Liver (tissue), 9 donors: ENCODE data around the gene MROH9. TPM values are rescaled to one million over a fixed set of nuclear protein-coding genes. Genes with fewer than 3 reads are reported as not detected.

Experiments used
- DNase-seq: peaks from one replicate; pipeline ENCODE4 v3.0.0-alpha.2; 2017; ENCODE audit warnings: low spot score
- H3K27ac ChIP-seq, 2 donors: one replicate each; pipeline ENCODE4 v1.7.0; 2013; ENCODE audit warnings: inconsistent platforms in 2 of 2, low read length in 2 of 2, control low read depth in 1 of 2, low read depth in 1 of 2, mild to moderate bottlenecking in 1 of 2
- H3K27me3 ChIP-seq, 4 donors: one replicate each; pipeline versions ENCODE4 v1.6.1 to v1.7.0; 2013; ENCODE audit warnings: low read length in 3 of 4, inconsistent platforms in 1 of 4, mild to moderate bottlenecking in 1 of 4, moderate library complexity in 1 of 4; ENCODE audit not compliant: control insufficient read depth in 4 of 4, insufficient read depth in 4 of 4
- H3K36me3 ChIP-seq, 4 donors: one replicate each; pipeline versions ENCODE4 v1.6.1 to v1.7.0; 2013; ENCODE audit warnings: low read length in 3 of 4, mild to moderate bottlenecking in 3 of 4, low read depth in 1 of 4, moderate library complexity in 1 of 4; ENCODE audit not compliant: control insufficient read depth in 4 of 4, insufficient read depth in 3 of 4
- H3K4me1 ChIP-seq, 4 donors: one replicate each; pipeline versions ENCODE4 v1.6.1 to v1.7.0; 2013; ENCODE audit warnings: low read length in 3 of 4, mild to moderate bottlenecking in 3 of 4, moderate library complexity in 1 of 4; ENCODE audit not compliant: control insufficient read depth in 4 of 4, insufficient read depth in 4 of 4
- H3K4me3 ChIP-seq, 3 donors: one replicate each; pipeline versions ENCODE4 v1.6.1 to v1.7.0; 2013; ENCODE audit warnings: low read length in 3 of 3, control low read depth in 1 of 3, low read depth in 1 of 3, mild to moderate bottlenecking in 1 of 3
- H3K9ac ChIP-seq, 2 donors: one replicate each; pipeline ENCODE4 v1.7.0; 2013; ENCODE audit warnings: low read length in 2 of 2, mild to moderate bottlenecking in 2 of 2, moderate library complexity in 2 of 2, control low read depth in 1 of 2, low read depth in 1 of 2
- H3K9me3 ChIP-seq, 4 donors: one replicate each; pipeline versions ENCODE4 v1.6.1 to v1.7.0; 2013; ENCODE audit warnings: low read length in 3 of 4; ENCODE audit not compliant: control insufficient read depth in 4 of 4
- CTCF ChIP-seq: fragments of 150-350 bp; IDR thresholded peaks from 2 replicates; pipeline ENCODE4 v1.5.1; 2017; ENCODE audit warnings: improper control_type of control experiment, low read depth, low read length; ENCODE audit not compliant: missing input control
- EGR1 ChIP-seq, 2 donors: IDR thresholded peaks; 2 replicates each; pipeline ENCODE4 v1.6.1; 2016 to 2018; ENCODE audit warnings: antibody characterized with exemption in 2 of 2, low read depth in 2 of 2
- FOXA1 ChIP-seq: IDR thresholded peaks from 2 replicates; pipeline ENCODE4 v1.6.1; 2016; ENCODE audit warnings: antibody characterized with exemption
- FOXA2 ChIP-seq: IDR thresholded peaks from 2 replicates; pipeline ENCODE4 v1.6.1; 2016; ENCODE audit warnings: antibody characterized with exemption
- GABPA ChIP-seq, 2 donors: IDR thresholded peaks in 1 of 2; conservative IDR thresholded peaks in 1 of 2; 2 replicates each; pipeline ENCODE4 v1.6.1; 2016; ENCODE audit warnings: antibody characterized with exemption in 2 of 2, mild to moderate bottlenecking in 1 of 2, moderate library complexity in 1 of 2
- HNF4A ChIP-seq, 2 donors: conservative IDR thresholded peaks; 2 replicates each; pipeline ENCODE4 v1.6.1; 2016; ENCODE audit warnings: antibody characterized with exemption in 2 of 2, mild to moderate bottlenecking in 2 of 2
- HNF4G ChIP-seq: IDR thresholded peaks from 2 replicates; pipeline ENCODE4 v1.6.1; 2016; ENCODE audit warnings: antibody characterized with exemption
- JUND ChIP-seq, 2 donors: IDR thresholded peaks; 2 replicates each; pipeline ENCODE4 v1.6.1; 2016; ENCODE audit warnings: antibody characterized with exemption in 2 of 2
- NR2F2 ChIP-seq: IDR thresholded peaks from 2 replicates; pipeline ENCODE4 v1.6.1; 2016; ENCODE audit warnings: antibody characterized with exemption
- RAD21 ChIP-seq, 2 donors: IDR thresholded peaks; 2 replicates each; pipeline ENCODE4 v1.6.1; 2016; ENCODE audit warnings: antibody characterized with exemption in 2 of 2, mild to moderate bottlenecking in 2 of 2
- RXRA ChIP-seq, 2 donors: IDR thresholded peaks; 2 replicates each; pipeline ENCODE4 v1.6.1; 2017 to 2018; ENCODE audit warnings: antibody characterized with exemption in 2 of 2, mild to moderate bottlenecking in 1 of 2
- SP1 ChIP-seq: IDR thresholded peaks from 2 replicates; pipeline ENCODE4 v1.6.1; 2018; ENCODE audit warnings: antibody characterized with exemption, mild to moderate bottlenecking
- TAF1 ChIP-seq: conservative IDR thresholded peaks from 2 replicates; pipeline ENCODE4 v1.6.1; 2016; ENCODE audit warnings: antibody characterized with exemption, mild to moderate bottlenecking
- YY1 ChIP-seq: IDR thresholded peaks from 2 replicates; pipeline ENCODE4 v1.6.1; 2016; ENCODE audit warnings: antibody characterized with exemption, mild to moderate bottlenecking
- WGBS: extraction: QIAGEN DNeasy Blood & Tissue Kit; methylation state at CpG from one replicate; pipeline ENCODE4 v1.1.7; 2013; 5-methylcytosine and 5-hydroxymethylcytosine counted together
- polyA plus RNA-seq, 2 donors: library from polyadenylated mRNA; stranded (reverse) in 1 of 2; unstranded in 1 of 2; fragments of 200-250 nt in 1 of 2; fragments of >200 nt in 1 of 2; fragmentation: Nextera tagmentation in 1 of 2; extraction: Ambion mirVana in 1 of 2; gene quantifications; one replicate each; pipeline versions ENCODE4 v1.2.1 to v1.2.3, GENCODE V29; 2013 to 2015
- total RNA-seq, 2 donors: library from RNA; depleted of rRNA; stranded (reverse); fragments of >200 nt; gene quantifications; one replicate each; pipeline ENCODE4 v1.2.3, GENCODE V29; 2014
- TF ChIP-seq, protein P1 (sequence below): IDR thresholded peaks from 2 replicates; pipeline ENCODE4 v1.6.1; 2016; ENCODE audit warnings: antibody characterized with exemption
- TF ChIP-seq, protein P2 (sequence below): IDR thresholded peaks from 2 replicates; pipeline ENCODE4 v1.6.1; 2016; ENCODE audit warnings: antibody characterized with exemption
- TF ChIP-seq, protein P3 (sequence below): IDR thresholded peaks from 2 replicates; pipeline ENCODE4 v1.6.1; 2016; ENCODE audit warnings: antibody characterized with exemption
- TF ChIP-seq, protein P4 (sequence below): IDR thresholded peaks from 2 replicates; pipeline ENCODE4 v1.6.1; 2016; ENCODE audit warnings: antibody characterized with exemption, mild to moderate bottlenecking
- donor health status: healthy.
- donor health status: healthy.
- donor health status: healthy.
- donor health status: healthy.
- donor health status: healthy.

MROH9 gene
- total and polyA plus RNA-seq, 4 donors = not detected

DNA sequence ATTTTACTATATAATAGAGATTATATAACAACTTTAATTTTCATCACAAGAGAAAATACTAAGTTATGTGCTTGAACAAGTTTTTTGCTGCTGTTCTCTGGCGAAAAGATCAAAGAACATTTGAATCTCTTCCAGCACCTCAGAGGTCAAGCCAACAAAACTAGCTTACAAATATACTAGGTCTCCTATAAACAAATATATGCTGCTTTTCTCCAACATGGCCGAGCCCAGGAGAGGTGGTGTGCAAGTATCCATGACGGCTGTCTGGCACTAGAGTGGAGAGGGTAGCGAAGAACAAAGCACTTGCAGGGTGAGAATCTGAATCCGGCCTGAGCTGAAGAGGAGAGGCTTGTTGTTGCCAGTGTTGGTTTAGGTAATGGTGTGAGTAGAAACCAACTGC, 147.9 kb downstream of the MROH9 start:
- WGBS = 38% methylated on average over 5 of the region's 5 CpGs
- TF ChIP-seq RXRA (IDR thresholded peaks at IDR 0.05) (peak in 1 of 2 donors; percentile 7), RAD21 (IDR thresholded peaks at IDR 0.05) (peak in 1 of 2 donors; percentile 8), YY1 (peak; percentile 57), GABPA (IDR thresholded peaks at IDR 0.05 in 1 of 2, conservative IDR thresholded peaks at IDR 0.05 in 1 of 2) (no peak), EGR1 (IDR thresholded peaks at IDR 0.05; ENCODE audit: low read depth in 2 of 2) (no peak), HNF4A (conservative IDR thresholded peaks at IDR 0.05) (peak in 1 of 2 donors; percentile 67)
- Histone ChIP-seq H3K27me3 (no peaks in the 10 kb centered on the region), H3K9ac (peak overlapping the region in 1 of 2 donors; percentile 4), H3K36me3 (no peaks in the 10 kb centered on the region), H3K4me1 (peaks cover 2 to 57% (median 53%) of the 10 kb centered on the region in 4 donors), H3K27ac (peak overlapping the region; percentile 55 to 69), H3K4me3 (peak overlapping the region in 1 of 3 donors; percentile 39), H3K9me3 (no peaks in the 10 kb centered on the region)
- DNase-seq = no peak

DNA sequence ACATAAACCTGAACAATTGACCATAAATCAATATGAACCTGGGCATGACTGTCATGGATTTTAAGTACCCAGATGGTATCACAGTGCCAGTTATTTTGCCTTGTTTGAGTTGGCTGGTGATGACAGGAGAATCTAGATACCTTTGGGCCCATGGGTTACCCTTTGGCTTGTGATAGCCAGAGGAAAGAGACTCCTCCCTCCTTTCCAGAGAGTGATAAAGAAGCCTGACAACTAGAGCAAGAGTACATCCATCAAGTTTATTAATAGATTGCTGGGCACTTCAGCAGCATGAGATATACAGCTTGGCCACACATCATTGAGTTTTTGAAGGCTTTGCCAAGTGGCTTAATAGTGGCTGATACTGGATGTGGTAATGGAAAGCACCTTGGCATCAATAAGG, 148.8 kb downstream of the MROH9 start:
- TF ChIP-seq FOXA2 = peak; percentile 56
- TF ChIP-seq HNF4A (conservative IDR thresholded peaks at IDR 0.05) = peak; percentile 88 to 93
- peak; percentile 49 for TF ChIP-seq TAF1
- peak; percentile 56 to 74 for TF ChIP-seq JUND (IDR thresholded peaks at IDR 0.05)
- TF ChIP-seq, protein P1, sequence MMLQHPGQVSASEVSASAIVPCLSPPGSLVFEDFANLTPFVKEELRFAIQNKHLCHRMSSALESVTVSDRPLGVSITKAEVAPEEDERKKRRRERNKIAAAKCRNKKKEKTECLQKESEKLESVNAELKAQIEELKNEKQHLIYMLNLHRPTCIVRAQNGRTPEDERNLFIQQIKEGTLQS = peak; percentile 42
- TF ChIP-seq RXRA (IDR thresholded peaks at IDR 0.05) = peak; percentile 67 to 83
- no peak for TF ChIP-seq CTCF
- TF ChIP-seq HNF4G = peak; percentile 66
- TF ChIP-seq, protein P2, sequence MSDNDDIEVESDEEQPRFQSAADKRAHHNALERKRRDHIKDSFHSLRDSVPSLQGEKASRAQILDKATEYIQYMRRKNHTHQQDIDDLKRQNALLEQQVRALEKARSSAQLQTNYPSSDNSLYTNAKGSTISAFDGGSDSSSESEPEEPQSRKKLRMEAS = peak; percentile 71
- TF ChIP-seq GABPA (IDR thresholded peaks at IDR 0.05 in 1 of 2, conservative IDR thresholded peaks at IDR 0.05 in 1 of 2) = no peak
- no peak for TF ChIP-seq NR2F2
- peak; percentile 83 for TF ChIP-seq SP1
- peak; percentile 59 for TF ChIP-seq YY1
- TF ChIP-seq, protein P3, sequence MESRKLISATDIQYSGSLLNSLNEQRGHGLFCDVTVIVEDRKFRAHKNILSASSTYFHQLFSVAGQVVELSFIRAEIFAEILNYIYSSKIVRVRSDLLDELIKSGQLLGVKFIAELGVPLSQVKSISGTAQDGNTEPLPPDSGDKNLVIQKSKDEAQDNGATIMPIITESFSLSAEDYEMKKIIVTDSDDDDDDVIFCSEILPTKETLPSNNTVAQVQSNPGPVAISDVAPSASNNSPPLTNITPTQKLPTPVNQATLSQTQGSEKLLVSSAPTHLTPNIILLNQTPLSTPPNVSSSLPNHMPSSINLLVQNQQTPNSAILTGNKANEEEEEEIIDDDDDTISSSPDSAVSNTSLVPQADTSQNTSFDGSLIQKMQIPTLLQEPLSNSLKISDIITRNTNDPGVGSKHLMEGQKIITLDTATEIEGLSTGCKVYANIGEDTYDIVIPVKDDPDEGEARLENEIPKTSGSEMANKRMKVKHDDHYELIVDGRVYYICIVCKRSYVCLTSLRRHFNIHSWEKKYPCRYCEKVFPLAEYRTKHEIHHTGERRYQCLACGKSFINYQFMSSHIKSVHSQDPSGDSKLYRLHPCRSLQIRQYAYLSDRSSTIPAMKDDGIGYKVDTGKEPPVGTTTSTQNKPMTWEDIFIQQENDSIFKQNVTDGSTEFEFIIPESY = peak; percentile 69
- TF ChIP-seq FOXA1 = peak; percentile 34
- no peak for TF ChIP-seq EGR1 (IDR thresholded peaks at IDR 0.05; ENCODE audit: low read depth in 2 of 2)
- TF ChIP-seq RAD21 (IDR thresholded peaks at IDR 0.05) = peak; percentile 16 to 48
- TF ChIP-seq, protein P4, sequence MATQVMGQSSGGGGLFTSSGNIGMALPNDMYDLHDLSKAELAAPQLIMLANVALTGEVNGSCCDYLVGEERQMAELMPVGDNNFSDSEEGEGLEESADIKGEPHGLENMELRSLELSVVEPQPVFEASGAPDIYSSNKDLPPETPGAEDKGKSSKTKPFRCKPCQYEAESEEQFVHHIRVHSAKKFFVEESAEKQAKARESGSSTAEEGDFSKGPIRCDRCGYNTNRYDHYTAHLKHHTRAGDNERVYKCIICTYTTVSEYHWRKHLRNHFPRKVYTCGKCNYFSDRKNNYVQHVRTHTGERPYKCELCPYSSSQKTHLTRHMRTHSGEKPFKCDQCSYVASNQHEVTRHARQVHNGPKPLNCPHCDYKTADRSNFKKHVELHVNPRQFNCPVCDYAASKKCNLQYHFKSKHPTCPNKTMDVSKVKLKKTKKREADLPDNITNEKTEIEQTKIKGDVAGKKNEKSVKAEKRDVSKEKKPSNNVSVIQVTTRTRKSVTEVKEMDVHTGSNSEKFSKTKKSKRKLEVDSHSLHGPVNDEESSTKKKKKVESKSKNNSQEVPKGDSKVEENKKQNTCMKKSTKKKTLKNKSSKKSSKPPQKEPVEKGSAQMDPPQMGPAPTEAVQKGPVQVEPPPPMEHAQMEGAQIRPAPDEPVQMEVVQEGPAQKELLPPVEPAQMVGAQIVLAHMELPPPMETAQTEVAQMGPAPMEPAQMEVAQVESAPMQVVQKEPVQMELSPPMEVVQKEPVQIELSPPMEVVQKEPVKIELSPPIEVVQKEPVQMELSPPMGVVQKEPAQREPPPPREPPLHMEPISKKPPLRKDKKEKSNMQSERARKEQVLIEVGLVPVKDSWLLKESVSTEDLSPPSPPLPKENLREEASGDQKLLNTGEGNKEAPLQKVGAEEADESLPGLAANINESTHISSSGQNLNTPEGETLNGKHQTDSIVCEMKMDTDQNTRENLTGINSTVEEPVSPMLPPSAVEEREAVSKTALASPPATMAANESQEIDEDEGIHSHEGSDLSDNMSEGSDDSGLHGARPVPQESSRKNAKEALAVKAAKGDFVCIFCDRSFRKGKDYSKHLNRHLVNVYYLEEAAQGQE = peak; percentile 52
- Histone ChIP-seq H3K27ac (no peak overlapping the region), H3K4me1 (peaks cover 2 to 65% (median 60%) of the 10 kb centered on the region in 4 donors), H3K9me3 (no peaks in the 10 kb centered on the region), H3K4me3 (no peak overlapping the region), H3K36me3 (no peaks in the 10 kb centered on the region), H3K9ac (no peak overlapping the region), H3K27me3 (no peaks in the 10 kb centered on the region)
- no peak for DNase-seq
